Measurements from ENCODE around the gene MRPL45. TPM values are rescaled to one million over a fixed set of nuclear protein-coding genes. Genes with fewer than 3 reads are reported as not detected.

MRPL45 gene
- total and polyA plus RNA-seq, 2 of the 13 experiments (the other 11 are each of a cell fraction or from before 2014, with no cell fraction given), result 89.5 to 157 TPM

- FAIRE-seq, result no peak
- Histone ChIP-seq H3K79me2 (ENCODE audit: insufficient read depth, low read length) (no peaks in the 10 kb centered on the region), H3K27ac (ENCODE audit: extremely low read length, insufficient read depth, low read length) (no peak overlapping the region), H3K9me3 (ENCODE audit: low read length) (no peaks in the 10 kb centered on the region), H3K4me2 (ENCODE audit: low read depth, low read length) (no peak overlapping the region), H3K4me1 (ENCODE audit: insufficient read depth, low read length) (peaks cover 6% of the 10 kb centered on the region; the same call in 1 of the 2 replicates), H3K27me3 (ENCODE audit: control insufficient read depth in 1 of 2, insufficient read depth in 2 of 2, low read length in 2 of 2) (peaks cover 12 to 44% of the 10 kb centered on the region in 2 experiments; a peak in 4 of 5 replicates), H2AFZ (ENCODE audit: low read length) (no peak overlapping the region), H3K9ac (ENCODE audit: insufficient read depth, low read depth, low read length) (no peak overlapping the region), H3K4me3 (replicated peaks in 1 of 3; ENCODE audit: insufficient read depth in 1 of 3, low read depth in 2 of 3, low read length in 3 of 3) (no peak overlapping the region), H3K36me3 (replicated peaks in 1 of 2; ENCODE audit: control insufficient read depth in 1 of 2, insufficient read depth in 2 of 2, low read length in 2 of 2) (no peaks in the 10 kb centered on the region), H4K20me1 (ENCODE audit: insufficient read depth, low read length) (no peaks in the 10 kb centered on the region)
- DNase-seq (ENCODE audit: low spot score), result no peak
- ATAC-seq, result no peak
- in situ Hi-C loops (cut with HindIII; ENCODE audit: extremely low pct_ligation_motif_present, low pct_unique_long_range_greater_than_20kb), result loop anchor here (5.0 kb wide), 1 partner anchor 152 kb away; no protein-coding TSS in a partner anchor
- intact Hi-C loops (cut with micrococcal nuclease; ENCODE audit: unreplicated experiment), result no loop called here
- CTCF ChIA-PET (ENCODE audit: low intra/inter-chr PET ratio, low total read pairs), result no interaction called here
- no TSS peak for BruUV-seq (replicated peaks)
- POLR2A ChIA-PET, result no interaction called here
- TF ChIP-seq, protein P1, sequence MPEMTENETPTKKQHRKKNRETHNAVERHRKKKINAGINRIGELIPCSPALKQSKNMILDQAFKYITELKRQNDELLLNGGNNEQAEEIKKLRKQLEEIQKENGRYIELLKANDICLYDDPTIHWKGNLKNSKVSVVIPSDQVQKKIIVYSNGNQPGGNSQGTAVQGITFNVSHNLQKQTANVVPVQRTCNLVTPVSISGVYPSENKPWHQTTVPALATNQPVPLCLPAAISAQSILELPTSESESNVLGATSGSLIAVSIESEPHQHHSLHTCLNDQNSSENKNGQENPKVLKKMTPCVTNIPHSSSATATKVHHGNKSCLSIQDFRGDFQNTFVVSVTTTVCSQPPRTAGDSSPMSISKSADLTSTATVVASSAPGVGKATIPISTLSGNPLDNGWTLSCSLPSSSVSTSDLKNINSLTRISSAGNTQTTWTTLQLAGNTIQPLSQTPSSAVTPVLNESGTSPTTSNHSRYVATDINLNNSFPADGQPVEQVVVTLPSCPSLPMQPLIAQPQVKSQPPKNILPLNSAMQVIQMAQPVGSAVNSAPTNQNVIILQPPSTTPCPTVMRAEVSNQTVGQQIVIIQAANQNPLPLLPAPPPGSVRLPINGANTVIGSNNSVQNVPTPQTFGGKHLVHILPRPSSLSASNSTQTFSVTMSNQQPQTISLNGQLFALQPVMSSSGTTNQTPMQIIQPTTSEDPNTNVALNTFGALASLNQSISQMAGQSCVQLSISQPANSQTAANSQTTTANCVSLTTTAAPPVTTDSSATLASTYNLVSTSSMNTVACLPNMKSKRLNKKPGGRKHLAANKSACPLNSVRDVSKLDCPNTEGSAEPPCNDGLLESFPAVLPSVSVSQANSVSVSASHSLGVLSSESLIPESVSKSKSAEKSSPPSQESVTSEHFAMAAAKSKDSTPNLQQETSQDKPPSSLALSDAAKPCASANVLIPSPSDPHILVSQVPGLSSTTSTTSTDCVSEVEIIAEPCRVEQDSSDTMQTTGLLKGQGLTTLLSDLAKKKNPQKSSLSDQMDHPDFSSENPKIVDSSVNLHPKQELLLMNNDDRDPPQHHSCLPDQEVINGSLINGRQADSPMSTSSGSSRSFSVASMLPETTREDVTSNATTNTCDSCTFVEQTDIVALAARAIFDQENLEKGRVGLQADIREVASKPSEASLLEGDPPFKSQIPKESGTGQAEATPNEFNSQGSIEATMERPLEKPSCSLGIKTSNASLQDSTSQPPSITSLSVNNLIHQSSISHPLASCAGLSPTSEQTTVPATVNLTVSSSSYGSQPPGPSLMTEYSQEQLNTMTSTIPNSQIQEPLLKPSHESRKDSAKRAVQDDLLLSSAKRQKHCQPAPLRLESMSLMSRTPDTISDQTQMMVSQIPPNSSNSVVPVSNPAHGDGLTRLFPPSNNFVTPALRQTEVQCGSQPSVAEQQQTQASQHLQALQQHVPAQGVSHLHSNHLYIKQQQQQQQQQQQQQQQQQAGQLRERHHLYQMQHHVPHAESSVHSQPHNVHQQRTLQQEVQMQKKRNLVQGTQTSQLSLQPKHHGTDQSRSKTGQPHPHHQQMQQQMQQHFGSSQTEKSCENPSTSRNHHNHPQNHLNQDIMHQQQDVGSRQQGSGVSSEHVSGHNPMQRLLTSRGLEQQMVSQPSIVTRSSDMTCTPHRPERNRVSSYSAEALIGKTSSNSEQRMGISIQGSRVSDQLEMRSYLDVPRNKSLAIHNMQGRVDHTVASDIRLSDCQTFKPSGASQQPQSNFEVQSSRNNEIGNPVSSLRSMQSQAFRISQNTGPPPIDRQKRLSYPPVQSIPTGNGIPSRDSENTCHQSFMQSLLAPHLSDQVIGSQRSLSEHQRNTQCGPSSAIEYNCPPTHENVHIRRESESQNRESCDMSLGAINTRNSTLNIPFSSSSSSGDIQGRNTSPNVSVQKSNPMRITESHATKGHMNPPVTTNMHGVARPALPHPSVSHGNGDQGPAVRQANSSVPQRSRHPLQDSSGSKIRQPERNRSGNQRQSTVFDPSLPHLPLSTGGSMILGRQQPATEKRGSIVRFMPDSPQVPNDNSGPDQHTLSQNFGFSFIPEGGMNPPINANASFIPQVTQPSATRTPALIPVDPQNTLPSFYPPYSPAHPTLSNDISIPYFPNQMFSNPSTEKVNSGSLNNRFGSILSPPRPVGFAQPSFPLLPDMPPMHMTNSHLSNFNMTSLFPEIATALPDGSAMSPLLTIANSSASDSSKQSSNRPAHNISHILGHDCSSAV (CRISPR knock-in tag; IDR thresholded peaks at IDR 0.05; ENCODE audit: borderline replicate concordance), result no peak
- TF ChIP-seq ZNF253 (CRISPR knock-in tag; IDR thresholded peaks at IDR 0.05; ENCODE audit: borderline replicate concordance) (no peak), ATF7 (IDR thresholded peaks at IDR 0.05) (no peak), ATF7 (CRISPR knock-in tag; IDR thresholded peaks at IDR 0.05) (no peak), UBTF (CRISPR knock-in tag; IDR thresholded peaks at IDR 0.05) (no peak), RORA (CRISPR knock-in tag; IDR thresholded peaks at IDR 0.05) (no peak), AGO1 (IDR thresholded peaks at IDR 0.05; ENCODE audit: low read depth, low read length, poor library complexity, severe bottlenecking) (no peak), ZNF24 (IDR thresholded peaks at IDR 0.05) (no peak), ZKSCAN5 (CRISPR knock-in tag; IDR thresholded peaks at IDR 0.05) (no peak), CREBL2 (CRISPR knock-in tag; IDR thresholded peaks at IDR 0.05; ENCODE audit: borderline replicate concordance) (no peak), REXO4 (CRISPR knock-in tag; IDR thresholded peaks at IDR 0.05; ENCODE audit: borderline replicate concordance) (no peak), PHB2 (IDR thresholded peaks at IDR 0.05; ENCODE audit: partially characterized antibody) (no peak)
- TF ChIP-seq, protein P2, sequence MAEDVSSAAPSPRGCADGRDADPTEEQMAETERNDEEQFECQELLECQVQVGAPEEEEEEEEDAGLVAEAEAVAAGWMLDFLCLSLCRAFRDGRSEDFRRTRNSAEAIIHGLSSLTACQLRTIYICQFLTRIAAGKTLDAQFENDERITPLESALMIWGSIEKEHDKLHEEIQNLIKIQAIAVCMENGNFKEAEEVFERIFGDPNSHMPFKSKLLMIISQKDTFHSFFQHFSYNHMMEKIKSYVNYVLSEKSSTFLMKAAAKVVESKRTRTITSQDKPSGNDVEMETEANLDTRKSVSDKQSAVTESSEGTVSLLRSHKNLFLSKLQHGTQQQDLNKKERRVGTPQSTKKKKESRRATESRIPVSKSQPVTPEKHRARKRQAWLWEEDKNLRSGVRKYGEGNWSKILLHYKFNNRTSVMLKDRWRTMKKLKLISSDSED (CRISPR knock-in tag; IDR thresholded peaks at IDR 0.05), result no peak
Observed at GRCh38 chr17:38339891-38340290, 42.9 kb downstream of the MRPL45 start.
